K562 (cell line): ENCODE data around the gene PARD3. TPM values are rescaled to one million over a fixed set of nuclear protein-coding genes. Genes with fewer than 3 reads are reported as not detected.

Experiments
- ATAC-seq: fragments of 200-7000 bp; cut with Tn5 transposase; 3 replicates; pipeline ENCODE4 v1.9.1; 2020; ENCODE audit warnings: moderate library complexity
- BruUV-seq: library from RNA; stranded (reverse); fragments of 400-500 nt; replicated peaks from 2 replicates; lab custom pipeline; 2021; lab: Mats Ljungman, UMichigan
- CTCF ChIA-PET: fragments of 300-600 bp; formaldehyde crosslinking; extraction: SDS; loops from one replicate; lab custom pipeline; 2021; ENCODE audit warnings: low intra/inter-chr PET ratio; lab: Yijun Ruan, JAX
- POLR2A ChIA-PET: fragments of 300-600, 350-650 bp; sonication (Branson Sonifier 250); formaldehyde crosslinking; extraction: SDS; loops from one replicate; lab custom pipeline; 2021; ENCODE audit warnings: antibody characterized with exemption, inconsistent platforms; lab: Yijun Ruan, JAX
- DNase-seq, 4 experiments: peaks; one replicate each; pipeline versions ENCODE4 v3.0.0 to v3.0.0-alpha.2; 2011 to 2018; ENCODE audit warnings: low spot score in 3 of 4, mixed read lengths in 3 of 4; ENCODE audit errors: extremely low read depth in 1 of 4
- FAIRE-seq: peaks from 2 replicates; lab custom pipeline; 2011; peaks lifted over from hg19 to GRCh38; lab: Jason Lieb, UNC
- H2AFZ ChIP-seq: 2 replicates; pipeline ENCODE4 v1.6.0; 2011; ENCODE audit warnings: low read depth, low read length, control low read depth, inconsistent platforms
- H3K27ac ChIP-seq: fragments of 200-600 bp; 3 replicates; pipeline ENCODE4 v1.8.0; 2011; ENCODE audit warnings: low read depth, mild to moderate bottlenecking, control low read depth, inconsistent platforms, low read length, moderate library complexity, mixed read lengths; ENCODE audit errors: extremely low read depth
- H3K27me3 ChIP-seq, 2 experiments: fragments of 300-600 bp in 1 of 2; 2 replicates in 1 of 2; 3 replicates in 1 of 2; pipeline versions ENCODE4 v1.6.0 to v1.8.0; 2011; ENCODE audit warnings: inconsistent platforms in 2 of 2, low read length in 2 of 2, mild to moderate bottlenecking in 1 of 2, mixed read lengths in 1 of 2, moderate library complexity in 1 of 2; ENCODE audit not compliant: control insufficient read depth in 2 of 2, insufficient read depth in 2 of 2
- H3K36me3 ChIP-seq: fragments of 300-600 bp; 3 replicates; pipeline ENCODE4 v1.8.0; 2011; ENCODE audit warnings: mild to moderate bottlenecking, low read length, inconsistent platforms; ENCODE audit not compliant: control insufficient read depth, insufficient read depth
- H3K4me1 ChIP-seq, 2 experiments: fragments of 200-600 bp in 1 of 2; replicated peaks in 1 of 2; 2 replicates in 1 of 2; 3 replicates in 1 of 2; pipeline versions ENCODE4 v1.5.1 to v1.8.0; 2011; ENCODE audit warnings: inconsistent platforms in 2 of 2, low read length in 2 of 2, mild to moderate bottlenecking in 1 of 2, mixed read lengths in 1 of 2, moderate library complexity in 1 of 2; ENCODE audit not compliant: control insufficient read depth in 2 of 2, insufficient read depth in 2 of 2
- H3K4me2 ChIP-seq: 2 replicates; pipeline ENCODE4 v1.6.1; 2011; ENCODE audit warnings: low read length, control low read depth, inconsistent platforms, mixed read lengths; ENCODE audit not compliant: insufficient read depth
- H3K4me3 ChIP-seq: fragments of 200-600 bp; sonication (generic), shearing (Covaris generic); 2 replicates; pipeline ENCODE4 v1.5.1; 2016; ENCODE audit warnings: control low read depth, inconsistent platforms
- H3K79me2 ChIP-seq: fragments of 200-600 bp; 3 replicates; pipeline ENCODE4 v1.8.0; 2011; ENCODE audit warnings: low read length, inconsistent platforms; ENCODE audit not compliant: control insufficient read depth, insufficient read depth
- H3K9ac ChIP-seq, 2 experiments: 2 replicates each; pipeline versions ENCODE4 v1.6.0 to v1.6.1; 2011; ENCODE audit warnings: low read depth in 2 of 2, low read length in 2 of 2, control low read depth in 1 of 2, inconsistent platforms in 1 of 2, mild to moderate bottlenecking in 1 of 2, mixed read lengths in 1 of 2; ENCODE audit not compliant: insufficient read depth in 1 of 2
- H3K9me1 ChIP-seq: one replicate; pipeline ENCODE4 v1.6.0; 2011; ENCODE audit warnings: inconsistent platforms, mild to moderate bottlenecking, low read length, moderate library complexity; ENCODE audit not compliant: control insufficient read depth, insufficient read depth
- H3K9me3 ChIP-seq: replicated peaks from 2 replicates; pipeline ENCODE4 v1.5.1; 2011; ENCODE audit warnings: low read depth, low read length, inconsistent platforms; ENCODE audit not compliant: control insufficient read depth, insufficient read depth
- H4K20me1 ChIP-seq: replicated peaks from 2 replicates; pipeline ENCODE4 v1.6.1; 2011; ENCODE audit warnings: low read length, inconsistent platforms, mixed read lengths; ENCODE audit not compliant: control insufficient read depth, insufficient read depth
- GTF2A2 ChIP-seq: IDR thresholded peaks from 2 replicates; pipeline ENCODE4 v1.6.1; 2016; ENCODE audit warnings: mild to moderate bottlenecking, missing genetic modification characterization, missing compliant biosample characterization
- MCM5 ChIP-seq: fragments of 450-650 bp; IDR thresholded peaks from 2 replicates; pipeline ENCODE4 v1.6.1; 2016; ENCODE audit warnings: low read depth
- SNIP1 ChIP-seq: fragments of 450-650 bp; IDR thresholded peaks from 2 replicates; pipeline ENCODE4 v1.7.1; 2017; ENCODE audit warnings: low read depth, mild to moderate bottlenecking
- ZNF316 ChIP-seq: fragments of 450-650 bp; IDR thresholded peaks from 2 replicates; pipeline ENCODE4 v1.6.1; 2016
- WGBS: fragments of 100-300 bp; shearing (Covaris generic); methylation state at CpG from one replicate; pipeline ENCODE4 v1.1.6; 2016; ENCODE audit warnings: low coverage, mixed read lengths; ENCODE audit not compliant: insufficient coverage; ENCODE audit errors: missing lambda C conversion rate; 5-methylcytosine and 5-hydroxymethylcytosine counted together
- in situ Hi-C: fragments of 300-500 bp; cut with MboI; formaldehyde crosslinking; loops from 4 replicates; pipeline ENCODE4 v1.15.0; 2018; ENCODE audit warnings: inconsistent platforms, mixed read lengths
- intact Hi-C: fragments of 100-400 bp; cut with micrococcal nuclease; formaldehyde crosslinking; loops from 2 replicates; pipeline ENCODE4 v1.14.2; 2022
- polyA plus RNA-seq, 8 experiments: library from polyadenylated mRNA; depleted of rRNA in 4 of 8; stranded (reverse) in 5 of 8; unstranded in 3 of 8; fragments of >200 nt; fragmentation: Nextera tagmentation in 2 of 8; fragmentation: Illumina TruSeq in 1 of 8; extraction: Ambion mirVana in 2 of 8; extraction: Trizol in 1 of 8; gene quantifications; 2 replicates each; pipeline versions ENCODE4 v1.2.1 to v1.2.3, GENCODE V29; 2011 to 2014; ENCODE audit warnings: inconsistent platforms in 1 of 8, missing spikeins in 1 of 8
- total RNA-seq, 7 experiments: library from RNA; depleted of rRNA in 6 of 7; stranded (reverse); fragments of >200 nt in 6 of 7; fragmentation: Illumina TruSeq in 2 of 7; extraction: Trizol in 2 of 7; gene quantifications; 2 replicates each; pipeline versions ENCODE4 v1.2.1 to v1.2.3, GENCODE V29; 2011 to 2021; ENCODE audit warnings: low replicate concordance in 1 of 7
- TF ChIP-seq, protein P1 (sequence below): sonication (generic); formaldehyde crosslinking; IDR thresholded peaks from 2 replicates; pipeline ENCODE4 v1.8.1; 2023; ENCODE audit warnings: mild to moderate bottlenecking, missing genetic modification reagents
- TF ChIP-seq, protein P2 (sequence below): sonication (generic); formaldehyde crosslinking; IDR thresholded peaks from 2 replicates; pipeline ENCODE4 v1.9.0; 2022; ENCODE audit warnings: mild to moderate bottlenecking, missing genetic modification reagents

PARD3 gene
- total and polyA plus RNA-seq, 9 of the 15 experiments (the other 6 are each of a cell fraction or from before 2014, with no cell fraction given): 2.7 to 11.7 (median 7.7) TPM

- intact Hi-C loops (no loop called here), in situ Hi-C loops (no loop called here)
- H3K27ac ChIP-seq: no peak overlapping the region
- H3K27me3 ChIP-seq: no peaks in the 10 kb centered on the region
- ATAC-seq (no peak), FAIRE-seq (no peak), DNase-seq (no peak)
- no peak overlapping the region for H3K4me2 ChIP-seq
- peaks cover 0 to 5% of the 10 kb centered on the region in 2 experiments; a peak in 3 of 5 replicates for H3K4me1 ChIP-seq
- peaks cover 8% of the 10 kb centered on the region for H4K20me1 ChIP-seq
- H3K9me3 ChIP-seq: no peaks in the 10 kb centered on the region
- TF ChIP-seq, protein P1, sequence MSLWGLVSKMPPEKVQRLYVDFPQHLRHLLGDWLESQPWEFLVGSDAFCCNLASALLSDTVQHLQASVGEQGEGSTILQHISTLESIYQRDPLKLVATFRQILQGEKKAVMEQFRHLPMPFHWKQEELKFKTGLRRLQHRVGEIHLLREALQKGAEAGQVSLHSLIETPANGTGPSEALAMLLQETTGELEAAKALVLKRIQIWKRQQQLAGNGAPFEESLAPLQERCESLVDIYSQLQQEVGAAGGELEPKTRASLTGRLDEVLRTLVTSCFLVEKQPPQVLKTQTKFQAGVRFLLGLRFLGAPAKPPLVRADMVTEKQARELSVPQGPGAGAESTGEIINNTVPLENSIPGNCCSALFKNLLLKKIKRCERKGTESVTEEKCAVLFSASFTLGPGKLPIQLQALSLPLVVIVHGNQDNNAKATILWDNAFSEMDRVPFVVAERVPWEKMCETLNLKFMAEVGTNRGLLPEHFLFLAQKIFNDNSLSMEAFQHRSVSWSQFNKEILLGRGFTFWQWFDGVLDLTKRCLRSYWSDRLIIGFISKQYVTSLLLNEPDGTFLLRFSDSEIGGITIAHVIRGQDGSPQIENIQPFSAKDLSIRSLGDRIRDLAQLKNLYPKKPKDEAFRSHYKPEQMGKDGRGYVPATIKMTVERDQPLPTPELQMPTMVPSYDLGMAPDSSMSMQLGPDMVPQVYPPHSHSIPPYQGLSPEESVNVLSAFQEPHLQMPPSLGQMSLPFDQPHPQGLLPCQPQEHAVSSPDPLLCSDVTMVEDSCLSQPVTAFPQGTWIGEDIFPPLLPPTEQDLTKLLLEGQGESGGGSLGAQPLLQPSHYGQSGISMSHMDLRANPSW (CRISPR knock-in tag): no peak
- TF ChIP-seq ZNF316 (no peak), MCM5 (no peak), SNIP1 (no peak), GTF2A2 (tag) (no peak)
- TF ChIP-seq, protein P2, sequence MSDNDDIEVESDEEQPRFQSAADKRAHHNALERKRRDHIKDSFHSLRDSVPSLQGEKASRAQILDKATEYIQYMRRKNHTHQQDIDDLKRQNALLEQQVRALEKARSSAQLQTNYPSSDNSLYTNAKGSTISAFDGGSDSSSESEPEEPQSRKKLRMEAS (CRISPR knock-in tag): no peak
- no peaks in the 10 kb centered on the region for H3K9me1 ChIP-seq
- ChIA-PET POLR2A (no interaction called here), CTCF (no interaction called here)
- H3K4me3 ChIP-seq: no peak overlapping the region
- no peak overlapping the region for H2AFZ ChIP-seq
- no TSS peak for BruUV-seq
- H3K9ac ChIP-seq: no peak overlapping the region
- no peaks in the 10 kb centered on the region for H3K36me3 ChIP-seq
- WGBS: 33% methylated on average over 8 of the region's 8 CpGs
- no peaks in the 10 kb centered on the region for H3K79me2 ChIP-seq
Measured at GRCh38 chr10:34715511-34716187, 99.4 kb downstream of the PARD3 start.
